Measurements from ENCODE around the gene KCTD14. TPM values are rescaled to one million over a fixed set of nuclear protein-coding genes. Genes with fewer than 3 reads are reported as not detected.
"Not testable (repeated sequence)": the region's sequence is repeated elsewhere in the genome, so short reads cannot be mapped to it uniquely, and the experiment has no call there.

Gene KCTD14
- polyA plus RNA-seq (2013, experiment 1 of 2; ENCODE audit: insufficient read length) = 1.1 TPM
- 0.85 TPM for polyA plus RNA-seq (2013, experiment 2 of 2; ENCODE audit: insufficient read length)

- DNase-seq = peak; percentile 8
Observed at GRCh38 chr11:78022397-78023396, at the start of gene KCTD14. Gene KCTD14 (minus strand): TSS chr11:78023276. CDS start chr11:78023249, 27 bp downstream.

- no peak for DNase-seq
Observed at GRCh38 chr11:78072455-78072854, 49.4 kb upstream of the KCTD14 start.

GRCh38 chr11:78071717-78072116, 48.6 kb upstream of the KCTD14 start:
- no peak for DNase-seq

GRCh38 chr11:78070621-78071020, 47.5 kb upstream of the KCTD14 start:
- no peak for DNase-seq

- no peak for DNase-seq
Observed at GRCh38 chr11:78069465-78069864, 46.4 kb upstream of the KCTD14 start.

GRCh38 chr11:78067704-78068103, 44.6 kb upstream of the KCTD14 start:
- no peak for DNase-seq

- no peak for DNase-seq
Observed at GRCh38 chr11:78066471-78066870, 43.4 kb upstream of the KCTD14 start.

GRCh38 chr11:78065203-78065602, 42.1 kb upstream of the KCTD14 start:
- DNase-seq = no peak

GRCh38 chr11:78063440-78064181, 40.5 kb upstream of the KCTD14 start, which contains the start of gene THRSP:
Gene THRSP (plus strand): TSS chr11:78063861. CDS start chr11:78063882, 21 bp downstream.
- no peak for DNase-seq

GRCh38 chr11:78062671-78063070, 39.6 kb upstream of the KCTD14 start:
- DNase-seq = no peak

- DNase-seq = no peak
Observed at GRCh38 chr11:78061921-78062311, 38.8 kb upstream of the KCTD14 start.

GRCh38 chr11:78061088-78061920, 38.2 kb upstream of the KCTD14 start:
- DNase-seq = no peak

- DNase-seq = no peak
Observed at GRCh38 chr11:78060533-78060932, 37.5 kb upstream of the KCTD14 start.

GRCh38 chr11:78059749-78060328, 36.8 kb upstream of the KCTD14 start:
- not testable (repeated sequence) for DNase-seq

GRCh38 chr11:78057462-78058055, 34.5 kb upstream of the KCTD14 start:
- no peak for DNase-seq

- DNase-seq = no peak
Observed at GRCh38 chr11:78056093-78056492, 33.0 kb upstream of the KCTD14 start.

GRCh38 chr11:78054971-78055370, 31.9 kb upstream of the KCTD14 start:
- DNase-seq = no peak

GRCh38 chr11:78050964-78051831, 28.1 kb upstream of the KCTD14 start:
- DNase-seq = peak; percentile 73

- DNase-seq = no peak
Observed at GRCh38 chr11:78049348-78049747, 26.3 kb upstream of the KCTD14 start.

- no peak for DNase-seq
Observed at GRCh38 chr11:78048561-78048960, 25.5 kb upstream of the KCTD14 start.
